GOT3 (cell line): ENCODE data around the gene PRKAG3.
"Not testable (repeated sequence)": the region's sequence is repeated elsewhere in the genome, so short reads cannot be mapped to it uniquely, and the experiment has no call there.

Experiments
- DNase-seq: peaks from one replicate; lab custom pipeline; 2025; ENCODE audit warnings: mixed read lengths; lab: John Stamatoyannopoulos, UW

Gene PRKAG3

GRCh38 chr2:218781691-218782527 lies 49.7 kb downstream of the PRKAG3 start, which contains the start of gene CYP27A1:
TSS of gene CYP27A1 (plus strand) at chr2:218782147. CDS start at chr2:218782183, 36 bp downstream.
- DNase-seq = no peak

- DNase-seq = no peak
Measured at GRCh38 chr2:218780851-218781690, 50.5 kb downstream of the PRKAG3 start.

GRCh38 chr2:218780046-218780445 lies 51.6 kb downstream of the PRKAG3 start:
- DNase-seq = no peak

GRCh38 chr2:218777276-218777990 lies 54.2 kb downstream of the PRKAG3 start:
- DNase-seq = no peak

- DNase-seq = no peak
Measured at GRCh38 chr2:218776488-218776887, 55.1 kb downstream of the PRKAG3 start.

GRCh38 chr2:218773881-218774280 lies 57.7 kb downstream of the PRKAG3 start:
- no peak for DNase-seq

- not testable (repeated sequence) for DNase-seq
Measured at GRCh38 chr2:218772759-218773158, 58.8 kb downstream of the PRKAG3 start.
